ENCODE measurements around the gene ATP5F1C.

- TF ChIP-seq, protein P1, sequence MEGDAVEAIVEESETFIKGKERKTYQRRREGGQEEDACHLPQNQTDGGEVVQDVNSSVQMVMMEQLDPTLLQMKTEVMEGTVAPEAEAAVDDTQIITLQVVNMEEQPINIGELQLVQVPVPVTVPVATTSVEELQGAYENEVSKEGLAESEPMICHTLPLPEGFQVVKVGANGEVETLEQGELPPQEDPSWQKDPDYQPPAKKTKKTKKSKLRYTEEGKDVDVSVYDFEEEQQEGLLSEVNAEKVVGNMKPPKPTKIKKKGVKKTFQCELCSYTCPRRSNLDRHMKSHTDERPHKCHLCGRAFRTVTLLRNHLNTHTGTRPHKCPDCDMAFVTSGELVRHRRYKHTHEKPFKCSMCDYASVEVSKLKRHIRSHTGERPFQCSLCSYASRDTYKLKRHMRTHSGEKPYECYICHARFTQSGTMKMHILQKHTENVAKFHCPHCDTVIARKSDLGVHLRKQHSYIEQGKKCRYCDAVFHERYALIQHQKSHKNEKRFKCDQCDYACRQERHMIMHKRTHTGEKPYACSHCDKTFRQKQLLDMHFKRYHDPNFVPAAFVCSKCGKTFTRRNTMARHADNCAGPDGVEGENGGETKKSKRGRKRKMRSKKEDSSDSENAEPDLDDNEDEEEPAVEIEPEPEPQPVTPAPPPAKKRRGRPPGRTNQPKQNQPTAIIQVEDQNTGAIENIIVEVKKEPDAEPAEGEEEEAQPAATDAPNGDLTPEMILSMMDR (IDR thresholded peaks at IDR 0.05; ENCODE audit: low read depth, low read length, missing input control), result no peak
- TF ChIP-seq RAD21 (IDR thresholded peaks at IDR 0.05) (no peak), TAF1 (conservative IDR thresholded peaks at IDR 0.05) (no peak), MAX (IDR thresholded peaks at IDR 0.05) (no peak), EGR1 (IDR thresholded peaks at IDR 0.05; ENCODE audit: low read depth in 2 of 2) (no peak), JUND (IDR thresholded peaks at IDR 0.05) (no peak), SP1 (IDR thresholded peaks at IDR 0.05) (no peak), ATF3 (IDR thresholded peaks at IDR 0.05) (no peak), GABPA (IDR thresholded peaks at IDR 0.05 in 1 of 2, conservative IDR thresholded peaks at IDR 0.05 in 1 of 2) (no peak), REST (IDR thresholded peaks at IDR 0.05) (no peak), YY1 (IDR thresholded peaks at IDR 0.05) (no peak), RXRA (IDR thresholded peaks at IDR 0.05) (no peak), FOXA1 (IDR thresholded peaks at IDR 0.05) (no peak)
- TF ChIP-seq, protein P2, sequence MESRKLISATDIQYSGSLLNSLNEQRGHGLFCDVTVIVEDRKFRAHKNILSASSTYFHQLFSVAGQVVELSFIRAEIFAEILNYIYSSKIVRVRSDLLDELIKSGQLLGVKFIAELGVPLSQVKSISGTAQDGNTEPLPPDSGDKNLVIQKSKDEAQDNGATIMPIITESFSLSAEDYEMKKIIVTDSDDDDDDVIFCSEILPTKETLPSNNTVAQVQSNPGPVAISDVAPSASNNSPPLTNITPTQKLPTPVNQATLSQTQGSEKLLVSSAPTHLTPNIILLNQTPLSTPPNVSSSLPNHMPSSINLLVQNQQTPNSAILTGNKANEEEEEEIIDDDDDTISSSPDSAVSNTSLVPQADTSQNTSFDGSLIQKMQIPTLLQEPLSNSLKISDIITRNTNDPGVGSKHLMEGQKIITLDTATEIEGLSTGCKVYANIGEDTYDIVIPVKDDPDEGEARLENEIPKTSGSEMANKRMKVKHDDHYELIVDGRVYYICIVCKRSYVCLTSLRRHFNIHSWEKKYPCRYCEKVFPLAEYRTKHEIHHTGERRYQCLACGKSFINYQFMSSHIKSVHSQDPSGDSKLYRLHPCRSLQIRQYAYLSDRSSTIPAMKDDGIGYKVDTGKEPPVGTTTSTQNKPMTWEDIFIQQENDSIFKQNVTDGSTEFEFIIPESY (IDR thresholded peaks at IDR 0.05), result no peak
Measured at GRCh38 chr10:7855205-7855604, 67.2 kb downstream of the ATP5F1C start.

All from liver (tissue), 3 donors.